Right ventricle myocardium superior (tissue), 1 donor: ENCODE data around the gene PIP5K1B. TPM values are rescaled to one million over a fixed set of nuclear protein-coding genes. Genes with fewer than 3 reads are reported as not detected.

Source experiments
- ATAC-seq: fragments of 200-7000 bp; cut with Tn5 transposase; one replicate; pipeline ENCODE4 v1.9.1; 2020; ENCODE audit warnings: mild to moderate bottlenecking; ENCODE audit not compliant: poor library complexity
- DNase-seq: peaks from one replicate; pipeline ENCODE4 v3.0.0-alpha.2; 2020
- intact Hi-C: fragments of 100-400 bp; cut with DNase I; formaldehyde crosslinking; loops from one replicate; pipeline ENCODE4 v1.11.2; 2022
- total RNA-seq: library from RNA; stranded (reverse); fragmentation: NEBNext Ultra II Directional; extraction: Animal tissue kit (Norgen Biotek cat#: 25700); gene quantifications from one replicate; pipeline ENCODE4 v1.2.1, GENCODE V29; 2021
- donor health status: DM: no; HTN: yes; CAD: no; lungs with severe emphysema.

PIP5K1B gene
- total RNA-seq, 1 donor from 2014 or later: 62.8 TPM

DNA sequence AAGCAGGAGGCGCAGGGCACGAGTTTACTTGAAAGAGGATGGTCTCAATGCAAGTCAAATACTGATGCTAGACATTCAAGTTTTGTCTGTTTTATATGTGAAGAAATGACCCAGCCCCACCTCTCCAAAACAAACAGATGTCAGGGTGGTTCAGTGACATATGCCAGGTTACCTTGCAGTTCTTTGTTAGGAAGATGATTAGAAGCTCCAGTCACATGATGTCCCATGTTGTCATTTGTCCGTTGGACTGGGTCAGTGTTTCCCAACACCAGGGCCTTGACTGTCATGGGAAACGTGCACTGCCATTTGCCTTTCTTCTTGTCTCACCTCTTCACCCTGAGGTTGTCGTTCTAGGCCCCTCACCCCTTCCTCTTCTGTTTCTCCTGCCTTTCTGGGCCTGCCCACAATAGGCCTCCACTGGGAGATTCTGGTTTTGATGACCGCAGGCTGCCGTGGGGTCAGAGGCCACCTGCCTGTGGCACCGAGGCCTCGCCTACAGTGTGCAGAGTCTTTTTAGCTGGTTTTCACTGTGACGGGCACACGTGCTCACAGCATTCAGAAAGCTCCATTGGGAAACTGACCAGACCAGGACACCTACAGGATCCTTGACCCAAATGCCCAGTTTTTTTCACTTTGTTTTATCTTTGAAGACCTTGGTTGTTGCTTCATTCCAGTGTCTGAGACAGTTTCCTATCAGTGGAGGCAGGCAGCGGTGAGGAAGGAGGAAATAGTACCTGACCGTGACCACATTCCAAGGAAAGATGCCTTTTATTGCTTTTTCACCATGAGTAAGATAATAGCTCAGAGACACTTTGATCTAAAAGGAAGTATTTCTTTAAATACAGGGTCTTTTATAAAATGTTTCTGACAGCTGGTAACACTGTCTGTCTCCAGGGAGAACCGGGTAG, 123.1 kb downstream of the PIP5K1B start:
- no peak for DNase-seq
- intact Hi-C loops: no loop called here
- ATAC-seq: no peak

- DNase-seq (no peak), ATAC-seq (no peak)
- intact Hi-C loops: loop anchor here (10.0 kb wide), 1 partner anchor 163 kb away; no protein-coding TSS in a partner anchor
Measured at GRCh38 chr9:68832101-68832500, 127.1 kb downstream of the PIP5K1B start.

DNA sequence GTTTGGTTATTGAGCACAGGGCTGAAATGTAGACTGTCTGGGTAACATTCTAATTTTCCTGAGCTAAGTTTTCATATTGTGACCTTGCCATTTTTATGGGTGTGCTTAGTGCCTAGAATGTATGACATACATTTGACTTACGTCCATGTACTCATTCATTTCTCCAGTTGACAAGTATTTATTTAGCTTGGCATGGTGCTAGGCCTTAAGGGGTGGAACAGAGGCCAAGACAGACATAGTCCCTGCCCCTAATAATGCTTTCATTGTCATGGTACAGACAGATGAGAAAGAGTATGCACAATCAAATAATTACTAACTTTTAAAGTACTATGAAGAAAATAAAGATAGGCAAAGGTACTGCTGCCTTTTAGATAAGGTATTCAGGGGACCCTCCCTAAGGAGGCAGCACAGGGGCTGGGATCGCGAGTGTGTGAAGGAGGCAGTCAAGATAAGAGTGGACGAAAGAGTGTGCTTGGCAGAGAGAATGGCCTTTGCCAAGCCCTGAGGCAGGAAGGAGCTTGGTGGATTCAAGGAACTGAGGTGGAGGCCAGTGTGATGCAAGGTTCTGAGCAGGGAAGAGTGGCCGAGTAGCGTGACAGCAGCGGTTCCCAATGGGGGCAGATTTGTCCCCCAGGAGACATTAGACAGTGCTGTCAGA, 128.0 kb downstream of the PIP5K1B start:
- intact Hi-C loops: loop anchor here (10.0 kb wide), 1 partner anchor 162 kb away; no protein-coding TSS in a partner anchor
- no peak for DNase-seq
- ATAC-seq: no peak

DNA sequence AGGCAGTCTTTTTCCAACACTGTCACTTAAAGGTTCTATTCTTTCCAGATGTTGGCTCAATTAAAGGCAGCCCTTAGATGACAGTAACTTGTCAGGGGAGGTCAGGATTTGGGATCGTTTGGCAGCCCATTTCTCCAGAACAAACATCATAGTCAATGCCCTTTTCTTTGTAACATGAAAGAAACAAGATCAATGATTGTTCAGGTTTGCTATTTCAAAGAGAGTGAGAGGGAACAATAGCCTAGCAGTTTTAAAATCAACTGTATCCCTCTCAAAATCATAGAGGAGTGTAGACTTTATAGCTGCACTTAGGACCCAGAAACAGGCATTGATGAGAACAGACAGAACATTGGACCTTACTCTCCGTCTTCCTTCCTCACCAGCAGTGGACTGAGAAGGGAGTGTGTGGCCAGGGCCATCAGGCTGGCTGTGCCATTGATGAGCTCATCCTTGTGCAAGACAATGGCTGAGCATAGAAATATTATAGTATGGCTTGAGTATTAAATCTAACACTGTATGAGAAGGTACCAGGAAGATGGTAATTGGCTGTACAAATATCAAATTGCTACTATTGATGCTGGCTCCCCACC, 130.0 kb downstream of the PIP5K1B start:
- no peak for ATAC-seq
- intact Hi-C loops: loop anchor here (10.0 kb wide), 1 partner anchor 160 kb away; no protein-coding TSS in a partner anchor
- no peak for DNase-seq

DNA sequence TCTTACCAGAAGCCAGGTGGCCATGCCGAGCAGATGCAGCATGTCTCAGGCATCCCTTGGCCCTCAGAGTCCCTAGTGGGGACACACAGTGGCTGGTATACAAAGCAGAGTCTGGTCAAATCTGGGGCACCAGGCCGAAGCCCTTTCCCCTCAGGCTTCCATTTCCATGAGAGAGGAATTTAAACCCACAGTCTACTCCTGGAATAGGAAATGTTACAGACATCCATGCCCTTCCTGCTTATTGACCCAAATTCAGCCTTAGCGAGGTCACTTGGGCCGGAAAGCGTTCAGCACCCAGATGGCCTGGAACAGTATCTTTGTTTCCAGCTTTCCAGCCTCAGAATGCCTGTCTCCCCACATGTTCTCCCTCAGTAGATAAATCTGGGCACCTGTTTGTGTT, 131.7 kb downstream of the PIP5K1B start:
- DNase-seq (no peak), ATAC-seq (no peak)
- intact Hi-C loops: loop anchor here (10.0 kb wide), 1 partner anchor 158 kb away; no protein-coding TSS in a partner anchor

DNA sequence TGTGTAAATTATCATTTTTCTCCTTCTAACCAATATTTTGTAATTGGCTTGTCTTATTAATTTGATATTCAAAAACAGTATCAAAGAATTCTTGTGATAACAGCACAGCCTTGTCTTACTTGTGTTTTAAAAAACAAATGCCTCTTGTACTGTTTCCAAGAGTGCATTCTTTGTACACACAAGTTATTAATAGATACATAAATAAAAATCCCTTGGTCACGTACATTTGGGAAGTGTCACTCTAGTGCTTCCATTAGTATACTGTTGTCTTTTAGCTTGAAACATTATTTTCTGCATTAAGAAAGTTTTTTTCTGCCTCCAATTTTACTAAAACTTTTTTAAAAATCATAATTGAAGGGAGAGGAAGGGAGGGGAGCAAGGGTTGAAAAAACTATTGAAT, 133.2 kb downstream of the PIP5K1B start:
- DNase-seq (no peak), ATAC-seq (peak; percentile 56)
- intact Hi-C loops: loop anchor here (10.0 kb wide), 1 partner anchor 157 kb away; no protein-coding TSS in a partner anchor

GRCh38 chr9:68841276-68842052, 136.4 kb downstream of the PIP5K1B start:
- no peak for ATAC-seq
- intact Hi-C loops: loop anchor here (10.0 kb wide), 1 partner anchor 257 kb away; no protein-coding TSS in a partner anchor

GRCh38 chr9:68842568-68842967, 137.5 kb downstream of the PIP5K1B start:
- ATAC-seq (no peak), DNase-seq (no peak)
- intact Hi-C loops: loop anchor here (10.0 kb wide), 1 partner anchor 258 kb away; no protein-coding TSS in a partner anchor

More at GRCh38 chr9:68841276-68842052, 136.4 kb downstream of the PIP5K1B start:
- no peak for DNase-seq

- ATAC-seq (no peak), DNase-seq (no peak)
- intact Hi-C loops: loop anchor here (10.0 kb wide), 1 partner anchor 258 kb away; no protein-coding TSS in a partner anchor
Measured at GRCh38 chr9:68843239-68843638, 138.2 kb downstream of the PIP5K1B start.

GRCh38 chr9:68844157-68844556, 139.1 kb downstream of the PIP5K1B start:
- DNase-seq (no peak), ATAC-seq (peak; percentile 45)
- intact Hi-C loops: loop anchor here (10.0 kb wide), 1 partner anchor 259 kb away; no protein-coding TSS in a partner anchor

GRCh38 chr9:68844631-68845612, 139.9 kb downstream of the PIP5K1B start:
- intact Hi-C loops: loop anchor here (5.0 to 10.0 kb wide), 2 partner anchors 53 to 260 kb away; no protein-coding TSS in a partner anchor
- DNase-seq (peak; percentile 59), ATAC-seq (peak; percentile 60)

DNA sequence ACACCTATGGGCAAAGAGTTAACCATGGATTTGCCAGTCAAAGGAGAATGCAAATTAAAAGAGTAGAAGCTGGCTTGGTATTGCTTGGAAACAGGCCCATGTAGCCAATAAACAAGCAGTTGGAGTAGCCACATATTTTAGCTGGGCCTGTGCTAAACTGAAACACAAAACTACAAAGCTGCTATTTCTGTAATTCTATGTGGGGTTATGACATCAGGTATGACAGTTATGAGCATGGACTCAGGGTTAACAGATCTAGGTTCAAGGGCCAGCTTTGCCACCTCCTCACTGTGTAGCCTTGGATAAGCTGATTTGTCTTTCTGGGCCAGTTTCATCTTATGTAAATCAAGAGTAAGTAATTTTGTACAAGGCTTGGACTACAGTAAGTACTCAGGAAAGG, 142.7 kb downstream of the PIP5K1B start:
- no peak for DNase-seq
- ATAC-seq: no peak
- intact Hi-C loops: loop anchor here (5.0 to 10.0 kb wide), 2 partner anchors 55 to 263 kb away; no protein-coding TSS in a partner anchor

DNA sequence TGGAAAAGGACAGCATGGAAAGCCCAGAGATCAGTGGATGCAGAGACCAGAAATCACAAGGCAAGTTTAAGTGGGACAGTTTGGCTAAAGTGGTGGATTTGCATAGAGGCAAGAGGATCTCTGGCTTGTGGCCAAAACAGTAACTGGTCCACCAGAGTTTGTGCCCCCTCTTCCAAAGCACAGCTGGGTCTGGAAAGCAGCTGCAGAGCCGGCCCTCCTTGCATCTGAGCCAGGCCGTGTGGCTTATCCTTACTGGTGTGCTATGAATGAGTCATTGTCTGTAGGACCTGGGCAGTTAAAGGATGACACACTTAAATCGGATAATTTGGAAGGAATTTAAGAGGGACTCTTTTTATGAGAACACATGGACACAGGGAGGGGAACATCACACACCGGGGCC, 146.6 kb downstream of the PIP5K1B start:
- no peak for ATAC-seq
- DNase-seq: no peak
- intact Hi-C loops: no loop called here

- intact Hi-C loops: no loop called here
- ATAC-seq: no peak
- DNase-seq: no peak
Measured at GRCh38 chr9:68852941-68853340, 147.9 kb downstream of the PIP5K1B start.

- intact Hi-C loops: no loop called here
- ATAC-seq (peak; percentile 5), DNase-seq (no peak)
Measured at GRCh38 chr9:68859347-68859746, 154.3 kb downstream of the PIP5K1B start.

DNA sequence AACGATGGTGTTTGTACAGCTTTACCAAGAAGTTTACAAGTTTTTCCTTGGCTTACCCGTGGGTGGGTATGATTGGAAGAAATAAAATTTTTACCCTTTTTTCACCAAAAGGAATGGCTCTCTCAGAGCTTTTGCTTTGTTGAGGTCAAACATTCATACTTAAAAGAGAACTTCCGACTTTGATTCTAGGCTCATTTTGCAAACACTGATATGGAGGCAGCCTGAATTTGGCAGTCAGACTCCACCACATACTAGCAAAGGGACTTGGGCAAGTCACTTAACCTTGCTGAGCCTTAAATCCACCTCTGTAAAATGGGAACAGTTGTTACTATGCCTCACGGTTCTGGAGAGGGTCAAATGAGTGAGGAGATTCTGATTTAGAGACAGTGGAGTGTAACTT, 155.4 kb downstream of the PIP5K1B start:
- no peak for DNase-seq
- intact Hi-C loops: loop anchor here (10.0 kb wide), 2 partner anchors 64 to 146 kb away; no protein-coding TSS in a partner anchor
- no peak for ATAC-seq

- ATAC-seq (peak; percentile 86), DNase-seq (peak; percentile 49)
- intact Hi-C loops: loop anchor here (10.0 kb wide), 2 partner anchors 63 to 147 kb away; no protein-coding TSS in a partner anchor
Measured at GRCh38 chr9:68861436-68861835, 156.4 kb downstream of the PIP5K1B start.
